SK-N-SH (cell line): Measurements from ENCODE around the gene EEF1AKMT3.

ENCODE experiments used
- RAD21 ChIP-seq: IDR thresholded peaks from 2 replicates; pipeline ENCODE4 v1.6.1; 2012; ENCODE audit warnings: mild to moderate bottlenecking, low read length
- RFX5 ChIP-seq: IDR thresholded peaks from 2 replicates; pipeline ENCODE4 v1.6.1; 2012; ENCODE audit warnings: mild to moderate bottlenecking, improper control_type of control experiment, low read length
- TF ChIP-seq, protein P1 (sequence below): fragments of 200-600 bp; sonication (generic); IDR thresholded peaks from 2 replicates; pipeline ENCODE4 v1.6.1; 2017; ENCODE audit warnings: antibody characterized with exemption, mild to moderate bottlenecking, moderate library complexity
- TF ChIP-seq, protein P2 (sequence below): fragments of 150-350 bp; IDR thresholded peaks from 2 replicates; pipeline ENCODE4 v1.6.1; 2017; ENCODE audit warnings: antibody characterized with exemption, low read length, low read depth, borderline replicate concordance

DNA sequence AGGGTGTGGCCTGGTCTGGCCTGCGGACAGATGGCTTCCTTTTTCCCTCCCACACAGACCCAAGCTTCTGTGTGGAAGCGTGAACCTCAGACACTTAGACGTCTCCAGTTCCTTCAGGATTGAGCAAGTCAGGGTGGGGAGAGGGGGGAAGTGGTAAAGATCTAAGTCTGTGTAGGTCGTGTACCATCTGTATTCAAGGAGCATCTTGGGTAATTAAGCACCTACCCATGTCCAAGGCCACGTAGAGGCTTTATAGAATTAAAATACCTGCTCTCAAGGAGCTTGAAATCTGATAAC lies 44.4 kb downstream of the EEF1AKMT3 start:
- TF ChIP-seq RAD21 (no peak), RFX5 (no peak)
- TF ChIP-seq, protein P1, sequence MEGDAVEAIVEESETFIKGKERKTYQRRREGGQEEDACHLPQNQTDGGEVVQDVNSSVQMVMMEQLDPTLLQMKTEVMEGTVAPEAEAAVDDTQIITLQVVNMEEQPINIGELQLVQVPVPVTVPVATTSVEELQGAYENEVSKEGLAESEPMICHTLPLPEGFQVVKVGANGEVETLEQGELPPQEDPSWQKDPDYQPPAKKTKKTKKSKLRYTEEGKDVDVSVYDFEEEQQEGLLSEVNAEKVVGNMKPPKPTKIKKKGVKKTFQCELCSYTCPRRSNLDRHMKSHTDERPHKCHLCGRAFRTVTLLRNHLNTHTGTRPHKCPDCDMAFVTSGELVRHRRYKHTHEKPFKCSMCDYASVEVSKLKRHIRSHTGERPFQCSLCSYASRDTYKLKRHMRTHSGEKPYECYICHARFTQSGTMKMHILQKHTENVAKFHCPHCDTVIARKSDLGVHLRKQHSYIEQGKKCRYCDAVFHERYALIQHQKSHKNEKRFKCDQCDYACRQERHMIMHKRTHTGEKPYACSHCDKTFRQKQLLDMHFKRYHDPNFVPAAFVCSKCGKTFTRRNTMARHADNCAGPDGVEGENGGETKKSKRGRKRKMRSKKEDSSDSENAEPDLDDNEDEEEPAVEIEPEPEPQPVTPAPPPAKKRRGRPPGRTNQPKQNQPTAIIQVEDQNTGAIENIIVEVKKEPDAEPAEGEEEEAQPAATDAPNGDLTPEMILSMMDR: no peak
- TF ChIP-seq, protein P2, sequence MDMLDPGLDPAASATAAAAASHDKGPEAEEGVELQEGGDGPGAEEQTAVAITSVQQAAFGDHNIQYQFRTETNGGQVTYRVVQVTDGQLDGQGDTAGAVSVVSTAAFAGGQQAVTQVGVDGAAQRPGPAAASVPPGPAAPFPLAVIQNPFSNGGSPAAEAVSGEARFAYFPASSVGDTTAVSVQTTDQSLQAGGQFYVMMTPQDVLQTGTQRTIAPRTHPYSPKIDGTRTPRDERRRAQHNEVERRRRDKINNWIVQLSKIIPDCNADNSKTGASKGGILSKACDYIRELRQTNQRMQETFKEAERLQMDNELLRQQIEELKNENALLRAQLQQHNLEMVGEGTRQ: no peak
